HepG2 (cell line): ENCODE results near the gene APCDD1L. TPM values are rescaled to one million over a fixed set of nuclear protein-coding genes. Genes with fewer than 3 reads are reported as not detected.
A peak's percentile ranks its signal among the peaks of the same experiment; 100 is the strongest.

Experiments used
- ATAC-seq: fragments of 200-7000 bp; cut with Tn5 transposase; 3 replicates; pipeline ENCODE4 v1.9.1; 2020; ENCODE audit warnings: mild to moderate bottlenecking, moderate library complexity
- BruUV-seq: library from RNA; stranded (reverse); fragments of 400-500 nt; replicated peaks from 2 replicates; lab custom pipeline; 2021; lab: Mats Ljungman, UMichigan
- CTCF ChIA-PET: fragments of 300-600 bp; formaldehyde crosslinking; extraction: SDS; loops from one replicate; lab custom pipeline; 2021; ENCODE audit warnings: low total read pairs, inconsistent platforms, low intra/inter-chr PET ratio; lab: Yijun Ruan, JAX
- POLR2A ChIA-PET: fragments of 350-600 bp; sonication (Branson Sonifier 250); formaldehyde crosslinking; loops from one replicate; lab custom pipeline; 2020; ENCODE audit warnings: antibody characterized with exemption, inconsistent platforms; lab: Yijun Ruan, JAX
- DNase-seq: peaks from one replicate; pipeline ENCODE4 v3.0.0-alpha.2; 2015; ENCODE audit warnings: low spot score
- FAIRE-seq: peaks from 3 replicates; lab custom pipeline; 2011; peaks lifted over from hg19 to GRCh38; lab: Jason Lieb, UNC
- H2AFZ ChIP-seq: one replicate; pipeline ENCODE4 v1.6.1; 2011; ENCODE audit warnings: low read length, inconsistent platforms
- H3K27ac ChIP-seq: fragments of 300-600 bp; 3 replicates; pipeline ENCODE4 v1.8.0; 2011; ENCODE audit warnings: mixed run types, mild to moderate bottlenecking, mixed read lengths, low read length, inconsistent platforms; ENCODE audit not compliant: insufficient read depth; ENCODE audit errors: extremely low read length
- H3K27me3 ChIP-seq, 2 experiments: fragments of 200-600 bp in 1 of 2; 2 replicates in 1 of 2; 3 replicates in 1 of 2; pipeline versions ENCODE4 v1.6.0 to v1.8.0; 2011; ENCODE audit warnings: low read length in 2 of 2, mild to moderate bottlenecking in 2 of 2, moderate library complexity in 2 of 2, inconsistent platforms in 1 of 2; ENCODE audit not compliant: insufficient read depth in 2 of 2, control insufficient read depth in 1 of 2
- H3K36me3 ChIP-seq, 2 experiments: fragments of 200-600 bp in 1 of 2; replicated peaks in 1 of 2; 2 replicates in 1 of 2; 3 replicates in 1 of 2; pipeline versions ENCODE4 v1.5.1 to v1.8.0; 2011; ENCODE audit warnings: low read length in 2 of 2, inconsistent platforms in 1 of 2; ENCODE audit not compliant: insufficient read depth in 2 of 2, control insufficient read depth in 1 of 2
- H3K4me1 ChIP-seq: 2 replicates; pipeline ENCODE4 v1.5.1; 2012; ENCODE audit warnings: low read length, inconsistent platforms; ENCODE audit not compliant: insufficient read depth
- H3K4me2 ChIP-seq: 2 replicates; pipeline ENCODE4 v1.6.0; 2011; ENCODE audit warnings: low read depth, low read length, inconsistent platforms
- H3K4me3 ChIP-seq, 3 experiments: fragments of 200-600 bp in 1 of 3; sonication (generic), shearing (Covaris generic) in 1 of 3; replicated peaks in 1 of 3; 2 replicates each; pipeline ENCODE4 v1.5.1; 2011 to 2016; ENCODE audit warnings: low read length in 3 of 3, inconsistent platforms in 2 of 3, low read depth in 2 of 3, mild to moderate bottlenecking in 2 of 3, control low read depth in 1 of 3, mixed read lengths in 1 of 3; ENCODE audit not compliant: insufficient read depth in 1 of 3
- H3K79me2 ChIP-seq: one replicate; pipeline ENCODE4 v1.6.1; 2011; ENCODE audit warnings: low read length, inconsistent platforms; ENCODE audit not compliant: insufficient read depth
- H3K9ac ChIP-seq: 2 replicates; pipeline ENCODE4 v1.6.0; 2011; ENCODE audit warnings: mild to moderate bottlenecking, low read depth, low read length, inconsistent platforms; ENCODE audit not compliant: insufficient read depth
- H3K9me3 ChIP-seq: 2 replicates; pipeline ENCODE4 v1.5.1; 2012; ENCODE audit warnings: mild to moderate bottlenecking, low read length
- H4K20me1 ChIP-seq: 2 replicates; pipeline ENCODE4 v1.6.0; 2011; ENCODE audit warnings: inconsistent platforms, mild to moderate bottlenecking, low read length, moderate library complexity; ENCODE audit not compliant: insufficient read depth
- EHMT2 ChIP-seq: fragments of 200-600 bp; sonication (generic); IDR thresholded peaks from 2 replicates; pipeline ENCODE4 v1.7.0; 2017; ENCODE audit warnings: antibody characterized with exemption, low read depth, low read length, borderline replicate concordance
- FOSL2 ChIP-seq: sonication (generic); formaldehyde crosslinking; IDR thresholded peaks from 2 replicates; pipeline ENCODE4 v1.4.0; 2020; ENCODE audit warnings: missing genetic modification reagents
- MAFF ChIP-seq: IDR thresholded peaks from 2 replicates; pipeline ENCODE4 v1.6.1; 2011; ENCODE audit warnings: low read depth, low read length, improper control_type of control experiment
- MAFK ChIP-seq, 2 experiments: IDR thresholded peaks in 1 of 2; conservative IDR thresholded peaks in 1 of 2; 2 replicates each; pipeline ENCODE4 v1.6.1; 2011; ENCODE audit warnings: improper control_type of control experiment in 2 of 2, low read length in 2 of 2
- NFE2 ChIP-seq: sonication (generic); formaldehyde crosslinking; IDR thresholded peaks from 2 replicates; pipeline ENCODE4 v1.4.0; 2020; ENCODE audit warnings: missing genetic modification reagents
- NFE2L2 ChIP-seq: fragments of 150-350 bp; IDR thresholded peaks from 2 replicates; pipeline ENCODE4 v1.6.1; 2014; ENCODE audit warnings: low read length
- PHF21A ChIP-seq: sonication (generic); formaldehyde crosslinking; IDR thresholded peaks from 2 replicates; pipeline ENCODE4 v1.5.0; 2020; ENCODE audit warnings: mild to moderate bottlenecking, missing genetic modification reagents
- PHF5A ChIP-seq: IDR thresholded peaks from one replicate; pipeline ENCODE4 v1.6.1; 2018; ENCODE audit warnings: low read depth, missing genetic modification reagents; ENCODE audit not compliant: unreplicated experiment
- WGBS: methylation state at CpG from one replicate; pipeline ENCODE4 v1.1.6; 2017; ENCODE audit warnings: low lambda C conversion rate; 5-methylcytosine and 5-hydroxymethylcytosine counted together
- in situ Hi-C: cut with HindIII; loops from 2 replicates; pipeline ENCODE4 v1.10.0; 2017; ENCODE audit warnings: low pct_unique_long_range_greater_than_20kb; ENCODE audit not compliant: extremely low pct_ligation_motif_present
- intact Hi-C: fragments of 100-400 bp; cut with micrococcal nuclease; formaldehyde crosslinking; loops from one replicate; pipeline ENCODE4 v1.10.0; 2022; ENCODE audit not compliant: unreplicated experiment
- polyA plus RNA-seq, 8 experiments: library from polyadenylated mRNA; depleted of rRNA in 3 of 8; stranded (reverse) in 7 of 8; unstranded in 1 of 8; fragments of >200 nt; fragmentation: Illumina TruSeq in 4 of 8; extraction: Trizol in 4 of 8; gene quantifications; 2 replicates each; pipeline versions ENCODE4 v1.2.1 to v1.2.3, GENCODE V29; 2011 to 2016; ENCODE audit warnings: low read depth in 4 of 8, missing spikeins in 1 of 8, mixed read lengths in 1 of 8; ENCODE audit not compliant: insufficient read depth in 1 of 8
- total RNA-seq, 5 experiments: library from RNA; depleted of rRNA; stranded (reverse); fragments of >200 nt; fragmentation: Illumina TruSeq; extraction: Trizol; gene quantifications; 2 replicates each; pipeline ENCODE4 v1.2.3, GENCODE V29; 2016; ENCODE audit warnings: low read depth in 1 of 5
- TF ChIP-seq, protein P1 (sequence below): sonication (generic); formaldehyde crosslinking; IDR thresholded peaks from 2 replicates; pipeline ENCODE4 v1.5.0; 2020; ENCODE audit warnings: mild to moderate bottlenecking, missing genetic modification reagents
- TF ChIP-seq, protein P2 (sequence below): sonication (generic); formaldehyde crosslinking; IDR thresholded peaks from 2 replicates; pipeline ENCODE4 v1.8.0; 2022; ENCODE audit warnings: low read depth, missing genetic modification reagents
- TF ChIP-seq, protein P3 (sequence below): sonication (generic); IDR thresholded peaks from 2 replicates; pipeline ENCODE4 v1.6.1; 2016; ENCODE audit warnings: low read depth, borderline replicate concordance

APCDD1L gene
- total and polyA plus RNA-seq, 2 of the 13 experiments (the other 11 are each of a cell fraction or from before 2014, with no cell fraction given): not detected

DNA sequence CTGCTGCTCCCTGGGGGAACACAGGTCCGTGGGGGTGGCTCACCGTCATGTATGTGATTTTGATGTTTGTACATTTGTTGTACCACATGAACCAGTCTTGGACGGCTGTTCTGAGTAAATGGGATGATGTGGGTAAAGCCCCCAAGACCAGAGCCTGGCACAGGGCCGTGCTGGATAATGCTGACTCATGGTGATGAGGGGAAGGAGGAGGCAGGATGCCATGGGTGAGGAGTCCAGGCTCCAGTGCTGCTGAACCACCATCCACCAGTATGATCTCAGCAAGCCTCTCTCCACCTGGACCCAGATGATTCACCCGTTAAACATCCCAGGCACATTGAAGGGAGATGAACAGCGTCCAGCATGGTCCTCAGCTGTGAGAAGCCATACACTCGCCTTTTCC lies 9.6 kb upstream of the APCDD1L start:
- ChIA-PET POLR2A (no interaction called here), CTCF (no interaction called here)
- H3K36me3 ChIP-seq: no peaks in the 10 kb centered on the region
- peaks cover 0 to 30% of the 10 kb centered on the region in 2 experiments; a peak in 2 of 5 replicates for H3K27me3 ChIP-seq
- FAIRE-seq (no peak), DNase-seq (no peak), ATAC-seq (no peak)
- peaks cover 22% of the 10 kb centered on the region for H3K9me3 ChIP-seq
- no peaks in the 10 kb centered on the region for H3K4me1 ChIP-seq
- no peak overlapping the region for H2AFZ ChIP-seq
- H3K4me3 ChIP-seq: no peak overlapping the region
- H3K79me2 ChIP-seq: no peaks in the 10 kb centered on the region
- in situ Hi-C loops (no loop called here), intact Hi-C loops (no loop called here)
- H3K4me2 ChIP-seq: no peak overlapping the region
- WGBS: 1% methylated on average over 7 of the region's 7 CpGs
- BruUV-seq: no TSS peak
- no peaks in the 10 kb centered on the region for H4K20me1 ChIP-seq
- no peak overlapping the region for H3K27ac ChIP-seq
- peak; percentile 87 to 92 for TF ChIP-seq MAFK (conservative IDR thresholded peaks at IDR 0.05 in 1 of 2, IDR thresholded peaks at IDR 0.05 in 1 of 2; ENCODE audit: low read length in 2 of 2)
- TF ChIP-seq, protein P1, sequence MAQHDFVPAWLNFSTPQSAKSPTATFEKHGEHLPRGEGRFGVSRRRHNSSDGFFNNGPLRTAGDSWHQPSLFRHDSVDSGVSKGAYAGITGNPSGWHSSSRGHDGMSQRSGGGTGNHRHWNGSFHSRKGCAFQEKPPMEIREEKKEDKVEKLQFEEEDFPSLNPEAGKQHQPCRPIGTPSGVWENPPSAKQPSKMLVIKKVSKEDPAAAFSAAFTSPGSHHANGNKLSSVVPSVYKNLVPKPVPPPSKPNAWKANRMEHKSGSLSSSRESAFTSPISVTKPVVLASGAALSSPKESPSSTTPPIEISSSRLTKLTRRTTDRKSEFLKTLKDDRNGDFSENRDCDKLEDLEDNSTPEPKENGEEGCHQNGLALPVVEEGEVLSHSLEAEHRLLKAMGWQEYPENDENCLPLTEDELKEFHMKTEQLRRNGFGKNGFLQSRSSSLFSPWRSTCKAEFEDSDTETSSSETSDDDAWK (CRISPR knock-in tag): no peak
- TF ChIP-seq, protein P2, sequence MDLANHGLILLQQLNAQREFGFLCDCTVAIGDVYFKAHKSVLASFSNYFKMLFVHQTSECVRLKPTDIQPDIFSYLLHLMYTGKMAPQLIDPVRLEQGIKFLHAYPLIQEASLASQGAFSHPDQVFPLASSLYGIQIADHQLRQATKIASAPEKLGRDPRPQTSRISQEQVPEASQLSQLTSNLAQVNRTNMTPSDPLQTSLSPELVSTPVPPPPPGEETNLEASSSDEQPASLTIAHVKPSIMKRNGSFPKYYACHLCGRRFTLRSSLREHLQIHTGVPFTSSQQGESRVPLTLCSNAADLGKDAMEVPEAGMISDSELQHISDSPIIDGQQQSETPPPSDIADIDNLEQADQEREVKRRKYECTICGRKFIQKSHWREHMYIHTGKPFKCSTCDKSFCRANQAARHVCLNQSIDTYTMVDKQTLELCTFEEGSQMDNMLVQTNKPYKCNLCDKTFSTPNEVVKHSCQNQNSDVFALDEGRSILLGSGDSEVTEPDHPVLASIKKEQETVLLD (CRISPR knock-in tag): no peak
- peak; percentile 90 for TF ChIP-seq NFE2L2
- TF ChIP-seq, protein P3, sequence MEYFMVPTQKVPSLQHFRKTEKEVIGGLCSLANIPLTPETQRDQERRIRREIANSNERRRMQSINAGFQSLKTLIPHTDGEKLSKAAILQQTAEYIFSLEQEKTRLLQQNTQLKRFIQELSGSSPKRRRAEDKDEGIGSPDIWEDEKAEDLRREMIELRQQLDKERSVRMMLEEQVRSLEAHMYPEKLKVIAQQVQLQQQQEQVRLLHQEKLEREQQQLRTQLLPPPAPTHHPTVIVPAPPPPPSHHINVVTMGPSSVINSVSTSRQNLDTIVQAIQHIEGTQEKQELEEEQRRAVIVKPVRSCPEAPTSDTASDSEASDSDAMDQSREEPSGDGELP: no peak
- 0 out of 2 replicates have a peak, but pooled peaks have one; percentile 22 for TF ChIP-seq NFE2 (CRISPR knock-in tag)
- peak; percentile 78 for TF ChIP-seq MAFF
- no peak for TF ChIP-seq EHMT2
- TF ChIP-seq FOSL2 (CRISPR knock-in tag): peak; percentile 68
- TF ChIP-seq PHF21A: no peak
- no peak for TF ChIP-seq PHF5A (CRISPR knock-in tag)
- no peak overlapping the region for H3K9ac ChIP-seq
